HFFc6 (cell line): ENCODE measurements around the gene AAGAB. TPM values are rescaled to one million over a fixed set of nuclear protein-coding genes. Genes with fewer than 3 reads are reported as not detected.
A peak's percentile ranks its signal among the peaks of the same experiment; 100 is the strongest.
"Not testable (repeated sequence)": the region's sequence is repeated elsewhere in the genome, so short reads cannot be mapped to it uniquely, and the experiment has no call there.

Source experiments
- DNase-seq: peaks from one replicate; pipeline ENCODE4 v3.0.0-alpha.2; 2018
- H3K27ac Mint-ChIP-seq: 2 replicates; pipeline ENCODE4 v1.8.0; 2020; ENCODE audit warnings: mild to moderate bottlenecking, mixed read lengths
- H3K27me3 Mint-ChIP-seq: 2 replicates; pipeline ENCODE4 v1.8.0; 2021; ENCODE audit warnings: mild to moderate bottlenecking, moderate library complexity, mixed read lengths; ENCODE audit not compliant: insufficient read depth
- H3K36me3 Mint-ChIP-seq: 2 replicates; pipeline ENCODE4 v1.8.0; 2021; ENCODE audit warnings: low read depth, mixed read lengths
- H3K4me1 Mint-ChIP-seq: 2 replicates; pipeline ENCODE4 v1.8.0; 2020; ENCODE audit warnings: low read depth, mixed read lengths
- H3K4me3 Mint-ChIP-seq: 2 replicates; pipeline ENCODE4 v1.8.0; 2020; ENCODE audit warnings: mild to moderate bottlenecking, moderate library complexity, mixed read lengths
- H3K9me3 Mint-ChIP-seq: 2 replicates; pipeline ENCODE4 v1.8.0; 2020; ENCODE audit warnings: mild to moderate bottlenecking, mixed read lengths
- total RNA-seq, 6 experiments: library from RNA; stranded (reverse); fragmentation: NEBNext Ultra II Directional; extraction: Animal tissue kit (Norgen Biotek cat#: 25700); gene quantifications; 2 replicates in 1 of 6; 3 replicates in 5 of 6; pipeline ENCODE4 v1.2.3, GENCODE V29; 2021
- TF ChIP-seq, protein P1 (sequence below): fragments of 200-600 bp; sonication (generic); IDR thresholded peaks from 2 replicates; pipeline ENCODE4 v1.5.0; 2021; ENCODE audit warnings: antibody characterized with exemption, mild to moderate bottlenecking

AAGAB gene
- total RNA-seq, 6 experiments from 2014 or later, result 41.0 to 45.7 (median 42.0) TPM

DNA sequence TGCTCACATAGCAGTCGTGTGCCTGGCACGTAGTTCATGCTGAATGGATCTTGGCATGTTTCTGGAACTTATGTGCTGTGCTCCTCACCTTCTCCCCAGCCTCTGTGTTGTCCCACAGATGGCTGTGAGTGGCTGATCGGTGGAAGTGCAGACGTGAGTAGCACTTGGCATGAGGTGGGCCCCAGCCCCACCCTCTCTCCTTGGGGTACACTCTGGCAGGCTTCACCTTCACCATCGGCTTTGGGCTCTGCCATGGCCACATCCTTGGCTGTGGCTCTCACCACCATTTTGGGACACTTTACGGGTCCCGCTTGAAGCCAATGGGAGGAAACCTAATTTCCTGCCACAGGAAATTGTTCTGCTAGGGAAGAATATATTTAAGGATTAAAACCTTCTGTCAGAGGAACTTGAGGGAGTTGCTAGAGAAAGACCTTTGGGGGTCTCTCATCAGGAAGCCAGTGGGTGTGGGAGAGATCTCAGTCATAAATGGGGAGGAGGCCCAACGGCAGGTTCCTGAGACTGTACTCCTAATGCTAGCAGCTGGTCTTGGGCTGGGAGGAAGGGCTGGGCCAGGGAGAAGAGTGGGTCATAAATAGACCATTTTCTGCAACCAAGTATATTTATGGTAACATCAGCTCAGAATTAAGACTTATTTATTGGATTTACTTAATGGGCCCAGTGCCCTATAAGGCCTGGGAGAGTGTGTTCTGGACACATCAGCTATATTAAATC, 96.8 kb downstream of the AAGAB start:
- peaks cover 6% of the 10 kb centered on the region for H3K27me3 Mint-ChIP-seq
- H3K4me1 Mint-ChIP-seq, result peaks cover 45% of the 10 kb centered on the region
- TF ChIP-seq, protein P1, sequence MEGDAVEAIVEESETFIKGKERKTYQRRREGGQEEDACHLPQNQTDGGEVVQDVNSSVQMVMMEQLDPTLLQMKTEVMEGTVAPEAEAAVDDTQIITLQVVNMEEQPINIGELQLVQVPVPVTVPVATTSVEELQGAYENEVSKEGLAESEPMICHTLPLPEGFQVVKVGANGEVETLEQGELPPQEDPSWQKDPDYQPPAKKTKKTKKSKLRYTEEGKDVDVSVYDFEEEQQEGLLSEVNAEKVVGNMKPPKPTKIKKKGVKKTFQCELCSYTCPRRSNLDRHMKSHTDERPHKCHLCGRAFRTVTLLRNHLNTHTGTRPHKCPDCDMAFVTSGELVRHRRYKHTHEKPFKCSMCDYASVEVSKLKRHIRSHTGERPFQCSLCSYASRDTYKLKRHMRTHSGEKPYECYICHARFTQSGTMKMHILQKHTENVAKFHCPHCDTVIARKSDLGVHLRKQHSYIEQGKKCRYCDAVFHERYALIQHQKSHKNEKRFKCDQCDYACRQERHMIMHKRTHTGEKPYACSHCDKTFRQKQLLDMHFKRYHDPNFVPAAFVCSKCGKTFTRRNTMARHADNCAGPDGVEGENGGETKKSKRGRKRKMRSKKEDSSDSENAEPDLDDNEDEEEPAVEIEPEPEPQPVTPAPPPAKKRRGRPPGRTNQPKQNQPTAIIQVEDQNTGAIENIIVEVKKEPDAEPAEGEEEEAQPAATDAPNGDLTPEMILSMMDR, result no peak
- H3K27ac Mint-ChIP-seq, result no peak overlapping the region
- peaks cover 61% of the 10 kb centered on the region for H3K36me3 Mint-ChIP-seq
- no peak for DNase-seq
- H3K4me3 Mint-ChIP-seq, result no peak overlapping the region
- H3K9me3 Mint-ChIP-seq, result no peaks in the 10 kb centered on the region

DNA sequence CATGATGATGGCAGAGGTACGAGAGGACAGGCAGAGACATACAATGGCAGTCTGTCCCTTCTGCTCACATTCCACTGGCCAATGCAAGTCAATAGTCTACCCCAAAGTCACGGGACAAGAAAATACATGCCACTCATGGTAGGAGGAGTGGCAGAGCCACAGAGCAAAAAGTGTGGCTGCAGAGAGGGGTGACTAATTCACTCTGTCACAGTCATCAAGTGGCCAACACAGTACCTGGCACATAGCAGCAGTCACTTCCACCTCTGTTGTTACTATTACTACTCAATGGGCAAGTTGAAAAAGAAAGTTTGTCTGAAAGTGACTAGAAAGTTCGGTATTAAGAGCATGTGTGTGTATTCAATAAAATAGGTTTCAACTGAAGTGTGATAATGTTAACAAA, 97.6 kb downstream of the AAGAB start:
- H3K4me1 Mint-ChIP-seq, result peaks cover 45% of the 10 kb centered on the region
- H3K36me3 Mint-ChIP-seq, result peaks cover 60% of the 10 kb centered on the region
- DNase-seq, result no peak
- TF ChIP-seq, protein P1, result no peak
- no peak overlapping the region for H3K27ac Mint-ChIP-seq
- no peaks in the 10 kb centered on the region for H3K9me3 Mint-ChIP-seq
- H3K4me3 Mint-ChIP-seq, result no peak overlapping the region; the same call in 1 of the 2 replicates
- H3K27me3 Mint-ChIP-seq, result peaks cover 1% of the 10 kb centered on the region

DNA sequence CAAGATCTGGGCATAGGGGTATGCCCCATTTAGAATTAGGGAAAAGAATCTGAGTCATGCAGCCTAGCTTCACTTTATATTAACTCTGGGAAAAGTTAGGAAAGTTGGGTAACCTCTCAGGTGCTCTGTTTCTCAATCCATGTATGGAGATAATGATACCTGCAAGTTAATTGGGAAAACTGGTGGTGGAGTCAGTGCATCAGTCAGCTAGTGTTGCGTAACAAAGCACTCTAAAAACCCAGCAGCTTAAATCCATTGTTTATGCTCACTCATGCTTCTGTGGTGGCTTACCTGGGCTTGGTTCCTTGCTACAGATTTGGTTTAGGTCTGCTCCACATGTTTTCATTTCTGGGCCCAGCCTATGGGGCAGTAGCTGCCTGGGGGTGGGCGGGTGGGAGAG, 98.0 kb downstream of the AAGAB start:
- TF ChIP-seq, protein P1, result no peak
- Mint-ChIP-seq H3K36me3 (peaks cover 59% of the 10 kb centered on the region), H3K27me3 (no peaks in the 10 kb centered on the region; the same call in none of the 2 replicates), H3K4me3 (no peak overlapping the region), H3K27ac (no peak overlapping the region), H3K9me3 (no peaks in the 10 kb centered on the region), H3K4me1 (peaks cover 45% of the 10 kb centered on the region)
- no peak for DNase-seq

DNA sequence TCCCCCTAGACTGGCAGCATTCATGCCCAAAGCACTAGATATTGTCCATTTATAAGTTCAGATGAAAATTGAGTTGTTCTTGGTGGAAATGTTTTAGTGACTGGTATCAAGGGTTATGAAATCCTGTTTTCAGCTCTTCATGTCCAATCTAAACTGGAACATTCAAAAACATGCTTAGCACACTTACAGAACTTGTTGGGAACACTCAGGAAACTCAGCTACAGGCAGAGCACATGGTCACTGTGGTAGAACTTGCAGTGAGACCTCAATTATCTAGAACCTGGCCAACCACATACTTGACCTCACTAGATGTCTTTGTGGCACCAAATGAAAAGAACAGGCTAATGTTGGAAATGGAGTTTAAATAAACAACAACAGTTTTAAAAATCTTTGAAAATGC, 100.2 kb downstream of the AAGAB start:
- Mint-ChIP-seq H3K4me3 (no peak overlapping the region), H3K27ac (no peak overlapping the region; the same call in 1 of the 2 replicates), H3K4me1 (peaks cover 61% of the 10 kb centered on the region), H3K36me3 (peaks cover 55% of the 10 kb centered on the region), H3K9me3 (no peaks in the 10 kb centered on the region), H3K27me3 (peaks cover 4% of the 10 kb centered on the region)
- no peak for DNase-seq
- TF ChIP-seq, protein P1, result no peak

DNA sequence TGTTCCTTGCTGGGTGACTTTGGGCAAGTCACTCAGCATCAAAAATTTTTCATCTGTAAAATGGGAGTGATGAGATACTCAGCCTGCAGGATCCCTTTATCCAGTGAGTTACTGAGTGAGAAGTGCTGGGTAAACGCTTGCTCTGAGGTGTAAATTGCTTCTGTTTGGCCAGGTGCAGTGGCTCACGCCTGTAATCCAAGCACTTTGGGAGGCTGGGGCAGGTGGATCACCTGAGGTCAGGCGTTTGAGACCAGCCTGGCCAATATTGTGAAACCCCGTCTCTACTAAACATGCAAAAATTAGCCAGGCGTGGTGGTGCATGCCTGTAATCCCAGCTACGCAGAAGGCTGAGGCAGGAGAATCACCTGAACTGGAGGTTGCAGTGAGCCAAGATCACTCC, 101.4 kb downstream of the AAGAB start:
- not testable (repeated sequence) for H3K4me3 Mint-ChIP-seq, H3K9me3 Mint-ChIP-seq, DNase-seq, H3K27me3 Mint-ChIP-seq
- Mint-ChIP-seq H3K36me3 (peaks cover 50% of the 10 kb centered on the region), H3K27ac (peak overlapping the region; percentile 65; the same call in 1 of the 2 replicates), H3K4me1 (peaks cover 69% of the 10 kb centered on the region)

DNA sequence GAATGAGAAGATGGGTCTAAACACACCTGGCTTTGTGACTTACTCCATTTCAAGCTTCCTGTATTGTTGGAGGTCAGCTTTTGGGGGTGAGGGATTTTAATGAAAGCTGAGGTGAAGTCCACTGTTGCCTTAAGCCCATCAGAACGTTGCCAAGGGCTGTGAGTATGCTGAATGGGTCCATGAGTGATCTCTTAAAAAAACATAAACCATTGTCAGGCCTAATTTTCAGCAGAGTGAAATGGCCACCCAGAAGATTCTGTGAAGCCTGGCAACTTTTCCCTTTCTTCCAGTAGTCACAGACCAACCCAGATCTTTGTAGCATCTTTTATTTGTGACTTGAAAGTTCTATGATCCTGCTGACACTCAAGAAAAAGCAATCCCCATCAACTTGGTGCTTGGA, 102.0 kb downstream of the AAGAB start:
- peak overlapping the region; percentile 65 for H3K27ac Mint-ChIP-seq
- no peaks in the 10 kb centered on the region for H3K9me3 Mint-ChIP-seq
- no peak overlapping the region for H3K4me3 Mint-ChIP-seq
- DNase-seq, result no peak
- TF ChIP-seq, protein P1, result no peak
- H3K4me1 Mint-ChIP-seq, result peaks cover 69% of the 10 kb centered on the region
- peaks cover 11% of the 10 kb centered on the region for H3K27me3 Mint-ChIP-seq
- peaks cover 44% of the 10 kb centered on the region for H3K36me3 Mint-ChIP-seq
